ENCODE data around the gene AMOT. TPM values are rescaled to one million over a fixed set of nuclear protein-coding genes. Genes with fewer than 3 reads are reported as not detected.

Gene AMOT
- total RNA-seq, 4 donors from 2014 or later, result 4.8 to 20.4 (median 11.8) TPM

GRCh38 chrX:112800971-112801775 lies 39.5 kb downstream of the AMOT start:
- no peaks in the 10 kb centered on the region for H3K4me1 ChIP-seq
- no peaks in the 10 kb centered on the region for H3K27me3 ChIP-seq
- no peak for DNase-seq (ENCODE audit: low spot score in 2 of 2)
- H3K9me3 ChIP-seq, result no peaks in the 10 kb centered on the region
- no peak overlapping the region for H3K27ac ChIP-seq
- no peaks in the 10 kb centered on the region for H3K36me3 ChIP-seq
- TF ChIP-seq EP300 (IDR thresholded peaks at IDR 0.05) (no peak), CTCF (IDR thresholded peaks at IDR 0.05) (no peak), POLR2AphosphoS5 (IDR thresholded peaks at IDR 0.05) (no peak), POLR2A (IDR thresholded peaks at IDR 0.05) (no peak)
- 71% methylated on average over 12 of the region's 12 CpGs for WGBS
- no peak overlapping the region for H3K4me3 ChIP-seq

- Histone ChIP-seq H3K9me3 (no peaks in the 10 kb centered on the region), H3K4me1 (no peaks in the 10 kb centered on the region), H3K27ac (no peak overlapping the region), H3K4me3 (no peak overlapping the region), H3K27me3 (no peaks in the 10 kb centered on the region), H3K36me3 (no peaks in the 10 kb centered on the region)
- TF ChIP-seq POLR2AphosphoS5 (IDR thresholded peaks at IDR 0.05), result no peak
- no peak for TF ChIP-seq POLR2A (IDR thresholded peaks at IDR 0.05)
- TF ChIP-seq CTCF (IDR thresholded peaks at IDR 0.05), result no peak
- TF ChIP-seq EP300 (IDR thresholded peaks at IDR 0.05), result no peak
- DNase-seq (ENCODE audit: low spot score in 2 of 2), result no peak
- WGBS, result 96% methylated on average over 1 of the region's 1 CpG
Observed at GRCh38 chrX:112799425-112799824, 41.2 kb downstream of the AMOT start.

GRCh38 chrX:112798736-112799135 lies 41.9 kb downstream of the AMOT start:
- WGBS, result 56% methylated on average over 2 of the region's 2 CpGs
- H3K36me3 ChIP-seq, result no peaks in the 10 kb centered on the region
- H3K27ac ChIP-seq, result no peak overlapping the region
- no peaks in the 10 kb centered on the region for H3K9me3 ChIP-seq
- no peak for DNase-seq (ENCODE audit: low spot score in 2 of 2)
- TF ChIP-seq POLR2AphosphoS5 (IDR thresholded peaks at IDR 0.05) (no peak), CTCF (IDR thresholded peaks at IDR 0.05) (no peak), EP300 (IDR thresholded peaks at IDR 0.05) (no peak), POLR2A (IDR thresholded peaks at IDR 0.05) (no peak)
- no peaks in the 10 kb centered on the region for H3K27me3 ChIP-seq
- no peak overlapping the region for H3K4me3 ChIP-seq
- no peaks in the 10 kb centered on the region for H3K4me1 ChIP-seq

- 81% methylated on average over 4 of the region's 4 CpGs for WGBS
- no peak overlapping the region for H3K27ac ChIP-seq
- no peaks in the 10 kb centered on the region for H3K4me1 ChIP-seq
- no peak for TF ChIP-seq POLR2AphosphoS5 (IDR thresholded peaks at IDR 0.05)
- TF ChIP-seq CTCF (IDR thresholded peaks at IDR 0.05), result no peak
- TF ChIP-seq POLR2A (IDR thresholded peaks at IDR 0.05), result no peak
- no peak for TF ChIP-seq EP300 (IDR thresholded peaks at IDR 0.05)
- H3K9me3 ChIP-seq, result no peaks in the 10 kb centered on the region
- H3K27me3 ChIP-seq, result no peaks in the 10 kb centered on the region
- no peaks in the 10 kb centered on the region for H3K36me3 ChIP-seq
- no peak for DNase-seq (ENCODE audit: low spot score in 2 of 2)
- H3K4me3 ChIP-seq, result no peak overlapping the region
Observed at GRCh38 chrX:112789931-112790330, 50.7 kb downstream of the AMOT start.

GRCh38 chrX:112786076-112786475 lies 54.6 kb downstream of the AMOT start:
- whole genome bisulfite sequencing, result 67% methylated on average over 2 of the region's 2 CpGs
- H3K4me3 ChIP-seq, result no peak overlapping the region
- no peak overlapping the region for H3K27ac ChIP-seq
- DNase-seq (ENCODE audit: low spot score in 2 of 2), result no peak
- no peaks in the 10 kb centered on the region for H3K4me1 ChIP-seq
- no peaks in the 10 kb centered on the region for H3K27me3 ChIP-seq
- TF ChIP-seq EP300 (IDR thresholded peaks at IDR 0.05) (no peak), POLR2AphosphoS5 (IDR thresholded peaks at IDR 0.05) (no peak), CTCF (IDR thresholded peaks at IDR 0.05) (no peak), POLR2A (IDR thresholded peaks at IDR 0.05) (no peak)
- no peaks in the 10 kb centered on the region for H3K9me3 ChIP-seq
- H3K36me3 ChIP-seq, result no peaks in the 10 kb centered on the region

Measured in suprapubic skin (tissue), 4 donors.